ENCODE measurements around the gene PSG1.
"Not testable (repeated sequence)": the region's sequence is repeated elsewhere in the genome, so short reads cannot be mapped to it uniquely, and the experiment has no call there.

The PSG1 gene

DNA sequence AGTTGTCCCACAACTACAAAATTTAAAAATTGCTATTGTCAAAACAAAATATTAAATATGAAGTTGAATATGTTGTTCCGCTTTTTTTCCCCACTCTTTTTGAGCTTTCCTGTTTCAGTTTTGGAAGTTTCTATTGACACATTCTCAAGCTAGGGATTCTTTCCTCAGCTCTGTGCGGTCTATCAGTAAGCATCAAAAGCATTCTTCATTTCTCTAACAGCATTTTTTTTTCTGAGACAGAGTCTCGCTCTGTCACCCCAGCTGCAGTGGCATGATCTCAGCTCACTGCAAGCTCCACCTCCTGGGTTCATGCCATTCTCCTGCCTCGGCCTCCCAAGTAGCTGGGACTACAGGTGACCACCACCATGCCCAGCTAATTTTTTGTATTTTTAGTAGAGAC, 33.4 kb upstream of the PSG1 start:
- H3K9me3 ChIP-seq (ENCODE audit: control insufficient read depth, insufficient read depth, low read length); H3K4me1 ChIP-seq (ENCODE audit: control insufficient read depth, insufficient read depth, low read length); DNase-seq (ENCODE audit: low read depth, low spot score); H3K27ac ChIP-seq (ENCODE audit: low read length); H3K27me3 ChIP-seq (ENCODE audit: control insufficient read depth, insufficient read depth, low read length); H3K4me3 ChIP-seq (ENCODE audit: low read length); H3K36me3 ChIP-seq (ENCODE audit: control insufficient read depth, insufficient read depth, low read length): not testable (repeated sequence)
- no CpG with 5 or more reads among the region's 4 CpGs for WGBS (ENCODE audit: insufficient coverage, insufficient read length)

DNA sequence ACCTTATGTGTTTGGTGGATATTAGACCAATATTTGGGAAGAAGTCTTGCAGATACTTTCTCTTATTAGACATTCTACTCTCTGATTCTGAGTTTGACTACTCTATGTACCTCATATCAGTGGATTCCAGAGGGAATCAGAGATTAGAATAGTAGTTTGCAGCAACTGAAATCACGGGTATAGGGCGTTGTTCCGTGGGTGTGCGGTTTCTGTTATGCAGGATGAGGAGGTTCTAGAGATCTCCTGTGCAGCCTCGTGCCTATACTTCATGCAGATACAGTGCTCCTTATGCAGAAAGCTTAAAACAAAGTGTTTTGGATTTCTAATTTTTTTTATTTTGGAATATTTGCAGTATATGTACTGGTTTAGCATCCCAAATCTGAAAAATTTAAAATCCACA, 32.2 kb upstream of the PSG1 start:
- H3K4me3 ChIP-seq (ENCODE audit: low read length); H3K27me3 ChIP-seq (ENCODE audit: control insufficient read depth, insufficient read depth, low read length); H3K4me1 ChIP-seq (ENCODE audit: control insufficient read depth, insufficient read depth, low read length); H3K36me3 ChIP-seq (ENCODE audit: control insufficient read depth, insufficient read depth, low read length); DNase-seq (ENCODE audit: low read depth, low spot score); H3K27ac ChIP-seq (ENCODE audit: low read length); H3K9me3 ChIP-seq (ENCODE audit: control insufficient read depth, insufficient read depth, low read length): not testable (repeated sequence)
- no CpG with 5 or more reads among the region's 5 CpGs for whole genome bisulfite sequencing (ENCODE audit: insufficient coverage, insufficient read length)

DNA sequence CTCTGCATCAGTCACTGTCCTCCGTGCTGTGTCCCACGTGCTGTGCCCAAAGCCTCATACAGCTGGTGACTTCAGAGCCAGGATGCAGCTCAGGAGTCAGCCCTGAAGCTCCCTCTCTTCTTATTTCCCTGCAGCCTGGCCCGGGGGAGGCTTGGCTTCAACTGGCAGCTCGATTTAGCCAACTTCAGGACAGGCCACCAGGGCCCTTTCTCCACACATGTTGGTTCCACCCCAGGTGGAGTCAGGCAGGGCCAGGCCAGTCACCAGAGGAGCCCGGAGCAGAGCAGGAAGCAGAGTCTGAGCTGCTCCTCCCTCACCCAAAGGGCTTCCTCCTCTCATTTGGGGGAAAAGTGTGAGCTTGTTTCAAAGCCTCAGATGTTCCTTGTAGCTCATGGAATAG, 26.6 kb upstream of the PSG1 start:
- WGBS (ENCODE audit: insufficient coverage, insufficient read length): no CpG with 5 or more reads among the region's 5 CpGs

DNA sequence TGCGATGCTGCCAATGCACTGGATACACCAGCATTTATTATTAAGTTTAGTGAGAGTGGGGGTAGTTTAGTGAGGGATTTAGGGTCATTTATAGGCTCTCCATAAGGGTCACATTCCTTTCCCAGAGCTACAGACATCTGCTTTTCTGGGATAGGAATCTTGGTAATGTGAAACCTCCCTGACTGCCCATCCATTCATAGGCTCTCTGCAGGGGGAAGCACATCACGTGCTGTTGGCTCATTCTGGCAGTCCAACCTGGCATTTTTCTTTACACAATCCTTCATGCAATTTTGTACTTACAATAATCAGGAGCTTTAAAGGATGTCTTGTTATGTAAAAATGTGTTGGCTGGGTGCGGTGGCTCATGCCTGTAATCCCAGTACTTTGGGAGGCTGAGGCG, 21.0 kb upstream of the PSG1 start:
- H3K27ac ChIP-seq (ENCODE audit: low read length); DNase-seq (ENCODE audit: low read depth, low spot score); H3K27me3 ChIP-seq (ENCODE audit: control insufficient read depth, insufficient read depth, low read length); H3K36me3 ChIP-seq (ENCODE audit: control insufficient read depth, insufficient read depth, low read length); H3K4me1 ChIP-seq (ENCODE audit: control insufficient read depth, insufficient read depth, low read length); H3K4me3 ChIP-seq (ENCODE audit: low read length); H3K9me3 ChIP-seq (ENCODE audit: control insufficient read depth, insufficient read depth, low read length): not testable (repeated sequence)
- WGBS (ENCODE audit: insufficient coverage, insufficient read length): no CpG with 5 or more reads among the region's 4 CpGs

More for the DNA sequence above, 26.6 kb upstream of the PSG1 start:
- not testable (repeated sequence) for H3K4me3 ChIP-seq (ENCODE audit: low read length); H3K36me3 ChIP-seq (ENCODE audit: control insufficient read depth, insufficient read depth, low read length); H3K4me1 ChIP-seq (ENCODE audit: control insufficient read depth, insufficient read depth, low read length); H3K9me3 ChIP-seq (ENCODE audit: control insufficient read depth, insufficient read depth, low read length); H3K27ac ChIP-seq (ENCODE audit: low read length); DNase-seq (ENCODE audit: low read depth, low spot score); H3K27me3 ChIP-seq (ENCODE audit: control insufficient read depth, insufficient read depth, low read length)

DNA sequence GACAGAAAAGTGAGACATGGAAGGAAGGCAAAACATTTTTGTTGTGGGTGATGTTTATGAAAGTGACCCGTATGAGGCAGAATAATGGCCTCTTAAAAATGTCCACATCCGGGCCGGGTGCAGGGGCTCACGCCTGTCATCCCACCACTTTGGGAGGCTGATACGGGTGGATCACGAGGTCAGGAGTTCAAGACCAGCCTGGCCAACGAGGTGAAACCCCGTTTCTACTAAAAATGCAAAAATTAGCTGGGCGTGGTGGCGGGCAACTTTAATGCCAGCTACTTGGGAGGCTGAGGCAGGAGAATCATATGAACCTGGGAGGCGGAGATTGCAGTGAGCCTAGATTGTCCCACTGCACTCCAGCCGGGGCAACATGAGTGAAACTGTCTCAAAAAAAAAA, 20.2 kb upstream of the PSG1 start:
- H3K9me3 ChIP-seq (ENCODE audit: control insufficient read depth, insufficient read depth, low read length); H3K27ac ChIP-seq (ENCODE audit: low read length); H3K27me3 ChIP-seq (ENCODE audit: control insufficient read depth, insufficient read depth, low read length); H3K4me3 ChIP-seq (ENCODE audit: low read length); H3K36me3 ChIP-seq (ENCODE audit: control insufficient read depth, insufficient read depth, low read length); DNase-seq (ENCODE audit: low read depth, low spot score); H3K4me1 ChIP-seq (ENCODE audit: control insufficient read depth, insufficient read depth, low read length): not testable (repeated sequence)
- no CpG with 5 or more reads among the region's 12 CpGs for WGBS (ENCODE audit: insufficient coverage, insufficient read length)

DNA sequence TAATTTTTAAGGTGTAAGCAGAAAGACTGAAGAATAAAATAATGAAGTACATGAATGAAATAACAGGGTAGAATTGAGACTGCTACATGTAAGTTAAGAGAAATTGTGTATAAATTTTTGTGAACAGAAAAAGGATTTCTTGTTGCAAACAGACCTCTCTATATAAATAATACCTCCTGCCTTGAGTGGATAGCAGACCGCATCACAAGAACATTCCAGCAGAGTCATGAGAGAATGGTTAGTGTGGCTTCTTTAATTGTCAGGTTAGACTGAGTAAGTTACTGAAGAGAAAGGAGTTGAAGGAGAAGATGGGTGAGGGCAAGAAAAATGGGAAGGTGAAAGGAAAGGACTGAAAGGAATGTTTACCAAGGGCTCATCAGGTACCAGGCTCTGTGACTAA, 19.6 kb upstream of the PSG1 start:
- DNase-seq (ENCODE audit: low read depth, low spot score); H3K4me3 ChIP-seq (ENCODE audit: low read length); H3K27ac ChIP-seq (ENCODE audit: low read length); H3K27me3 ChIP-seq (ENCODE audit: control insufficient read depth, insufficient read depth, low read length); H3K9me3 ChIP-seq (ENCODE audit: control insufficient read depth, insufficient read depth, low read length); H3K36me3 ChIP-seq (ENCODE audit: control insufficient read depth, insufficient read depth, low read length); H3K4me1 ChIP-seq (ENCODE audit: control insufficient read depth, insufficient read depth, low read length): not testable (repeated sequence)
- no CpG with 5 or more reads among the region's 1 CpG for WGBS (ENCODE audit: insufficient coverage, insufficient read length)

DNA sequence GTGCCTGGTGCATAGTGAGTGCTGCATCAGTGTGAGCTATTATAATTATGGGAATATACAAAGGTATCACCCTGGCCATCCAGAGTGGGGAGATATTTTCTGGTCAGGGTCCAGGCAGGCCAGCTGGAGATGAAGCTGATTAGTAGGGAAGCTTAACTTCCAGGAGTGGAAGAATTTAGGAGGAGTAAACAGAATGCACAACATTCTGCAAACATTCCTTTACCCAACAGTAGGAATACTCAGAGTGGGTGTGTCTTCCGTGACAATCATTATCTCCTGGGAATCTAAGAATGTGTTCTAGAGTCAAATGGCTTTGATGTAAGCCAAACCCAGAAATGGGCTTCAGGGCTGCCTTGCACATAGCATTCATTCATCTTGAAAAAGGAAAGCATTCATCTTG, 19.1 kb upstream of the PSG1 start:
- DNase-seq (ENCODE audit: low read depth, low spot score); H3K27ac ChIP-seq (ENCODE audit: low read length): not testable (repeated sequence)
- no CpG with 5 or more reads among the region's 1 CpG for WGBS (ENCODE audit: insufficient coverage, insufficient read length)

DNA sequence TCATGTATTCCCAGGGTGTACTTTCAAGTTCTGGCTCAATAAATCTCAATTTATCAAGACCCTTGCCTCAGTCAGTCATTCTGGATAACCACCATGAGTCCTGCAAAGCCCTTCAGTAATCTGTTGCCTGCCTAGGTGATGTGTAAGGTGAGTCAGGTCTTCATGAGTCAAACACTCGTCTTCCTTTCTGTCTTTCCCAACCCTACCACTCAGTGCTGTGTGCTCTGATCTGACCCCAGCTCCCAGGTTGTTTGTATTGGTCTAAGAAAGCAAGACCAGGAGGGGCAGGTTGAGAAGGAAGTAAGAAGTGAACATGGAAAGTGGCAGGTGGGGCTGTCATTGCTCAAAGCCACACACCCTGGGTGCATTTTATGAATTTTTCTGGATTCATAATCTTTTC, 18.2 kb upstream of the PSG1 start:
- not testable (repeated sequence) for H3K27ac ChIP-seq (ENCODE audit: low read length); H3K4me3 ChIP-seq (ENCODE audit: low read length); H3K36me3 ChIP-seq (ENCODE audit: control insufficient read depth, insufficient read depth, low read length); H3K4me1 ChIP-seq (ENCODE audit: control insufficient read depth, insufficient read depth, low read length); H3K9me3 ChIP-seq (ENCODE audit: control insufficient read depth, insufficient read depth, low read length); H3K27me3 ChIP-seq (ENCODE audit: control insufficient read depth, insufficient read depth, low read length); DNase-seq (ENCODE audit: low read depth, low spot score)
- WGBS (ENCODE audit: insufficient coverage, insufficient read length): no CpG with 5 or more reads among the region's 1 CpG

More for the DNA sequence above, 19.1 kb upstream of the PSG1 start:
- not testable (repeated sequence) for H3K9me3 ChIP-seq (ENCODE audit: control insufficient read depth, insufficient read depth, low read length); H3K27me3 ChIP-seq (ENCODE audit: control insufficient read depth, insufficient read depth, low read length); H3K4me3 ChIP-seq (ENCODE audit: low read length); H3K4me1 ChIP-seq (ENCODE audit: control insufficient read depth, insufficient read depth, low read length); H3K36me3 ChIP-seq (ENCODE audit: control insufficient read depth, insufficient read depth, low read length)

DNA sequence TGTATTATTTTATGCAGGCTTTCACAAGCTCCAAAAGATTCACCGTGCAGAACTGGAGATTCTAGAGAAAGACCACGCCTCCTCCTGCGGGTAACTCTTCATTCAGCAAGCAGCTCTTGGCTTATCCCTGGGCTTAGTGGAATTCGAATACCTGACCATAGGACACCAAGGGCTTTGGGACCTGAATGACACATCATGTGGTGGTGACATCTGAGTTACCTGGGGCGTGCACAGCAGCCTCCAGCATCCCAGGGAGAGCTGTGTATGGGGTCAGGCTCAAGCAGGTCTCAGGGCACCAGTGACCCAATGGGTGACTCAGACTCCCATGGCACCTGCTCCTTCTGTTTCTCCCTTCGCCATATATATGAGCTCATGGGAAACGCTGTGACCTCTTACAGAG, 10.9 kb upstream of the PSG1 start:
- not testable (repeated sequence) for H3K9me3 ChIP-seq (ENCODE audit: control insufficient read depth, insufficient read depth, low read length); H3K27me3 ChIP-seq (ENCODE audit: control insufficient read depth, insufficient read depth, low read length); DNase-seq (ENCODE audit: low read depth, low spot score); H3K4me3 ChIP-seq (ENCODE audit: low read length); H3K27ac ChIP-seq (ENCODE audit: low read length); H3K4me1 ChIP-seq (ENCODE audit: control insufficient read depth, insufficient read depth, low read length); H3K36me3 ChIP-seq (ENCODE audit: control insufficient read depth, insufficient read depth, low read length)
- no CpG with 5 or more reads among the region's 7 CpGs for WGBS (ENCODE audit: insufficient coverage, insufficient read length)

DNA sequence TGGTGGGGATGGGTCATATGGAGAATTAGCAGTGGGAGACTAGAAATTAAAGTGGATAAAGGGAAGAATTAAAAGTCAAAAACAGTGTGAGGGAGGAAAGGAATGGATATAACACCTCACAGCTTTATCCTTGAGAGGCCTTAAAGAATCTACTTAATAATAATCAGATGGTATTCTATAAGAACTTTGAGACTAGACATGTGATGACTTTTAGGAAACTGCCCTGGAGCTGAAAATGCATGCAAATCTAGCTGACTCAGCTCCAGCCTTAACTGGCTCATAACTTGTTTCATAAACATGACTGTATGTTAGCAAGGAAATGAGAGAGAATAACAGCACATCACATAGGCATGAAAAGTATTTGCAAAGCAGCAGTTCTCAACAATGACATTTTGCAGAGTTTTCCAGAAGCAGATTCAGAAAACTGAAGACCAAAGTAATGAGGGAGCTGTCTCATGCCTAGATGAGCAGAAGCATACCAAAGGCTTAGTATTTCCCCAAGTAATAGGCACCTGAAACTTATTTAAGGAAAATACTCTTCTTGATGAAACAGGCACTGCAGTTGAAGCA, 8.4 kb upstream of the PSG1 start:
- not testable (repeated sequence) for H3K9me3 ChIP-seq (ENCODE audit: control insufficient read depth, insufficient read depth, low read length); H3K27ac ChIP-seq (ENCODE audit: low read length); H3K4me1 ChIP-seq (ENCODE audit: control insufficient read depth, insufficient read depth, low read length); H3K4me3 ChIP-seq (ENCODE audit: low read length); H3K27me3 ChIP-seq (ENCODE audit: control insufficient read depth, insufficient read depth, low read length); H3K36me3 ChIP-seq (ENCODE audit: control insufficient read depth, insufficient read depth, low read length); DNase-seq (ENCODE audit: low read depth, low spot score)

DNA sequence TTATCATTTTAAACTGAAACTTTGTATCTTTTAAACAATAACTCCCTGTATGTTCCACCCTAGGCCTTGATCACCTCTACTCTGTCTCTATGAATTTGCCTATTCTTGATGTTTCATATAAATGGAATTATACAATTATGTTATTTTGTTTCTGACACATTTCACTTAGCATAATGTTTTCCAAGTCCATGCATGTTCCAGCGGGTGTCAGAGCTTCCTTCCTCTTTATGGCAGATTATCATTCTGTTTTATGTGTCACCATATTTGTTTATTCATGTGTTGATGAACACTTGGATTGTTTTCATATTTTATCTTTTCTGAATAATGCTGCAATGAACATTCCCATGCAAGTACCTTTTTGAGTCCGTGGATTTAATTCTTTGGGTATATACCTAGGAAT, 3.2 kb upstream of the PSG1 start:
- H3K27ac ChIP-seq (ENCODE audit: low read length); DNase-seq (ENCODE audit: low read depth, low spot score); H3K4me3 ChIP-seq (ENCODE audit: low read length); H3K36me3 ChIP-seq (ENCODE audit: control insufficient read depth, insufficient read depth, low read length); H3K27me3 ChIP-seq (ENCODE audit: control insufficient read depth, insufficient read depth, low read length); H3K9me3 ChIP-seq (ENCODE audit: control insufficient read depth, insufficient read depth, low read length); H3K4me1 ChIP-seq (ENCODE audit: control insufficient read depth, insufficient read depth, low read length): not testable (repeated sequence)
- WGBS (ENCODE audit: insufficient coverage, insufficient read length): no CpG with 5 or more reads among the region's 2 CpGs
